SK-N-MC (cell line): ENCODE results near the gene PLPPR2.

ENCODE experiments used
- EZH2 ChIP-seq: fragments of 200-600 bp; sonication (generic); IDR thresholded peaks from one replicate; pipeline ENCODE4 v1.6.1; 2017; ENCODE audit warnings: antibody characterized with exemption
- FOXP2 ChIP-seq: optimal IDR thresholded peaks from 2 replicates; pipeline ENCODE3; 2011; ENCODE audit warnings: mild to moderate bottlenecking, moderate library complexity; ENCODE audit not compliant: insufficient read depth; ENCODE audit errors: extremely low read length, control extremely low read depth
- POLR2AphosphoS5 ChIP-seq: IDR thresholded peaks from 2 replicates; pipeline ENCODE4 v1.6.1; 2012; ENCODE audit warnings: mild to moderate bottlenecking, low read depth, low read length, borderline replicate concordance

GRCh38 chr19:11324748-11325389 lies 30.4 kb upstream of the PLPPR2 start:
- TF ChIP-seq EZH2 (no peak), POLR2AphosphoS5 (no peak), FOXP2 (no peak)
